C4-2B (cell line): Measurements from ENCODE around the gene PIK3R5.

Experiments
- ZFX ChIP-seq: fragments of 450-650 bp; IDR thresholded peaks from 2 replicates; pipeline ENCODE4 v1.6.1; 2017
- TF ChIP-seq, protein P1 (sequence below): fragments of 450-650 bp; conservative IDR thresholded peaks from 2 replicates; pipeline ENCODE4 v1.5.1; 2017; ENCODE audit warnings: mild to moderate bottlenecking

GRCh38 chr17:8928347-8928746, 37.2 kb downstream of the PIK3R5 start:
- TF ChIP-seq, protein P1, sequence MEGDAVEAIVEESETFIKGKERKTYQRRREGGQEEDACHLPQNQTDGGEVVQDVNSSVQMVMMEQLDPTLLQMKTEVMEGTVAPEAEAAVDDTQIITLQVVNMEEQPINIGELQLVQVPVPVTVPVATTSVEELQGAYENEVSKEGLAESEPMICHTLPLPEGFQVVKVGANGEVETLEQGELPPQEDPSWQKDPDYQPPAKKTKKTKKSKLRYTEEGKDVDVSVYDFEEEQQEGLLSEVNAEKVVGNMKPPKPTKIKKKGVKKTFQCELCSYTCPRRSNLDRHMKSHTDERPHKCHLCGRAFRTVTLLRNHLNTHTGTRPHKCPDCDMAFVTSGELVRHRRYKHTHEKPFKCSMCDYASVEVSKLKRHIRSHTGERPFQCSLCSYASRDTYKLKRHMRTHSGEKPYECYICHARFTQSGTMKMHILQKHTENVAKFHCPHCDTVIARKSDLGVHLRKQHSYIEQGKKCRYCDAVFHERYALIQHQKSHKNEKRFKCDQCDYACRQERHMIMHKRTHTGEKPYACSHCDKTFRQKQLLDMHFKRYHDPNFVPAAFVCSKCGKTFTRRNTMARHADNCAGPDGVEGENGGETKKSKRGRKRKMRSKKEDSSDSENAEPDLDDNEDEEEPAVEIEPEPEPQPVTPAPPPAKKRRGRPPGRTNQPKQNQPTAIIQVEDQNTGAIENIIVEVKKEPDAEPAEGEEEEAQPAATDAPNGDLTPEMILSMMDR: no peak
- TF ChIP-seq ZFX: no peak
